Sigmoid colon (tissue), 7 donors: Measurements from ENCODE around the gene KCNIP2. TPM values are rescaled to one million over a fixed set of nuclear protein-coding genes. Genes with fewer than 3 reads are reported as not detected.

Experiments used
- DNase-seq: peaks from one replicate; pipeline ENCODE4 v3.0.0-alpha.2; 2019
- H3K27ac ChIP-seq, 4 donors: fragments of 200-600 bp; sonication (generic); one replicate each; pipeline ENCODE4 v1.5.1; 2016 to 2019; ENCODE audit warnings: mild to moderate bottlenecking in 1 of 4
- H3K27me3 ChIP-seq, 3 donors: fragments of 200-600 bp; sonication (generic); one replicate each; pipeline ENCODE4 v1.5.1; 2019; ENCODE audit warnings: mild to moderate bottlenecking in 1 of 3
- H3K36me3 ChIP-seq, 4 donors: fragments of 200-600 bp; sonication (generic); one replicate each; pipeline ENCODE4 v1.5.1; 2016 to 2019
- H3K4me1 ChIP-seq, 4 donors: fragments of 200-600 bp; sonication (generic); one replicate each; pipeline ENCODE4 v1.5.1; 2017 to 2019
- H3K4me3 ChIP-seq, 4 donors: fragments of 200-600 bp; sonication (generic); one replicate each; pipeline ENCODE4 v1.5.1; 2017 to 2019; ENCODE audit warnings: mild to moderate bottlenecking in 2 of 4, moderate library complexity in 1 of 4
- H3K9me3 ChIP-seq, 4 donors: fragments of 200-600 bp in 3 of 4; sonication (generic) in 3 of 4; one replicate each; pipeline versions ENCODE4 v1.5.1 to v1.6.1; 2013 to 2019
- CTCF ChIP-seq, 4 experiments: fragments of 450-650 bp in 3 of 4; fragments of 200-600 bp in 1 of 4; IDR thresholded peaks; one replicate each; pipeline ENCODE4 v1.5.1; 2016 to 2019; ENCODE audit warnings: antibody characterized with exemption in 4 of 4, mild to moderate bottlenecking in 3 of 4, moderate library complexity in 2 of 4
- EP300 ChIP-seq, 4 donors: sonication (generic); formaldehyde crosslinking; IDR thresholded peaks; one replicate each; pipeline ENCODE4 v1.6.1; 2017; ENCODE audit warnings: antibody characterized with exemption in 4 of 4
- POLR2A ChIP-seq, 2 donors: fragments of 450-650 bp; IDR thresholded peaks; one replicate each; pipeline ENCODE4 v1.6.1; 2016; ENCODE audit warnings: antibody characterized with exemption in 2 of 2, mild to moderate bottlenecking in 2 of 2, moderate library complexity in 2 of 2
- POLR2AphosphoS5 ChIP-seq, 4 donors: sonication (generic); formaldehyde crosslinking; IDR thresholded peaks; one replicate each; pipeline ENCODE4 v1.6.1; 2017; ENCODE audit warnings: antibody characterized with exemption in 4 of 4
- WGBS, 2 donors: extraction: QIAGEN DNeasy Blood & Tissue Kit; methylation state at CpG; one replicate each; pipeline ENCODE4 v1.1.7; 2013; 5-methylcytosine and 5-hydroxymethylcytosine counted together
- intact Hi-C: fragments of 100-400 bp; cut with DNase I; formaldehyde crosslinking; loops from one replicate; pipeline ENCODE4 v1.15.1; 2023
- polyA plus RNA-seq, 3 donors: library from polyadenylated mRNA; stranded (reverse); fragments of 200-250 nt; gene quantifications; one replicate each; pipeline ENCODE4 v1.2.3, GENCODE V29; 2013
- total RNA-seq, 4 donors: library from RNA; depleted of rRNA; stranded (reverse); fragments of >200 nt; gene quantifications; one replicate each; pipeline ENCODE4 v1.1.0, GENCODE V29; 2016
- donor health status: healthy with polysubstance abuse.
- donor health status: Bipolar disorder and iron deficiency.
- donor health status: healthy.

KCNIP2 gene
- total and polyA plus RNA-seq, 7 donors = 1.8 to 7.1 (median 3.3) TPM; not detected in 2

GRCh38 chr10:101856626-101857025 lies 13.0 kb upstream of the KCNIP2 start:
- no peak overlapping the region for H3K4me3 ChIP-seq
- no peak for DNase-seq
- H3K4me1 ChIP-seq = no peaks in the 10 kb centered on the region
- intact Hi-C loops = no loop called here
- H3K36me3 ChIP-seq = no peaks in the 10 kb centered on the region
- TF ChIP-seq POLR2AphosphoS5 (IDR thresholded peaks at IDR 0.05) = no peak
- TF ChIP-seq EP300 (IDR thresholded peaks at IDR 0.05) = no peak
- no peak for TF ChIP-seq POLR2A (IDR thresholded peaks at IDR 0.05)
- no peak for TF ChIP-seq CTCF (IDR thresholded peaks at IDR 0.05)
- no peaks in the 10 kb centered on the region for H3K9me3 ChIP-seq
- H3K27me3 ChIP-seq = no peaks in the 10 kb centered on the region
- no peak overlapping the region for H3K27ac ChIP-seq

GRCh38 chr10:101851411-101852116 lies 8.0 kb upstream of the KCNIP2 start:
- peaks cover 0 to 5% (median 0%) of the 10 kb centered on the region in 3 donors for H3K27me3 ChIP-seq
- intact Hi-C loops = no loop called here
- no peak for DNase-seq
- H3K27ac ChIP-seq = no peak overlapping the region
- H3K4me3 ChIP-seq = no peak overlapping the region
- no peaks in the 10 kb centered on the region for H3K9me3 ChIP-seq
- H3K4me1 ChIP-seq = no peaks in the 10 kb centered on the region
- peaks cover 0 to 23% (median 2%) of the 10 kb centered on the region in 4 donors for H3K36me3 ChIP-seq
- 87 to 92% methylated on average over 4 of the region's 4 CpGs for WGBS, 2 donors
- TF ChIP-seq POLR2AphosphoS5 (IDR thresholded peaks at IDR 0.05) (no peak), EP300 (IDR thresholded peaks at IDR 0.05) (no peak), POLR2A (IDR thresholded peaks at IDR 0.05) (no peak), CTCF (IDR thresholded peaks at IDR 0.05) (no peak)

- H3K27me3 ChIP-seq = peaks cover 0 to 5% (median 0%) of the 10 kb centered on the region in 3 donors
- no peaks in the 10 kb centered on the region for H3K9me3 ChIP-seq
- no peak for DNase-seq
- no peak overlapping the region for H3K27ac ChIP-seq
- no peaks in the 10 kb centered on the region for H3K4me1 ChIP-seq
- TF ChIP-seq POLR2AphosphoS5 (IDR thresholded peaks at IDR 0.05) = no peak
- no peak for TF ChIP-seq POLR2A (IDR thresholded peaks at IDR 0.05)
- TF ChIP-seq EP300 (IDR thresholded peaks at IDR 0.05) = no peak
- TF ChIP-seq CTCF (IDR thresholded peaks at IDR 0.05) = no peak
- H3K4me3 ChIP-seq = no peak overlapping the region
- intact Hi-C loops = no loop called here
- H3K36me3 ChIP-seq = peaks cover 0 to 23% (median 2%) of the 10 kb centered on the region in 4 donors
- 88 to 94% methylated on average over 3 of the region's 3 CpGs for WGBS, 2 donors
Observed at GRCh38 chr10:101850749-101851148, 7.1 kb upstream of the KCNIP2 start.

GRCh38 chr10:101848894-101849351 lies 5.3 kb upstream of the KCNIP2 start:
- H3K27ac ChIP-seq = no peak overlapping the region
- peaks cover 0 to 5% (median 4%) of the 10 kb centered on the region in 4 donors for H3K4me1 ChIP-seq
- no peak for DNase-seq
- no peak overlapping the region for H3K4me3 ChIP-seq
- intact Hi-C loops = no loop called here
- no peaks in the 10 kb centered on the region for H3K9me3 ChIP-seq
- H3K27me3 ChIP-seq = peaks cover 0 to 5% (median 0%) of the 10 kb centered on the region in 3 donors
- 73 to 87% methylated on average over 3 of the region's 3 CpGs for WGBS, 2 donors
- peaks cover 0 to 23% (median 2%) of the 10 kb centered on the region in 4 donors for H3K36me3 ChIP-seq
- TF ChIP-seq POLR2A (IDR thresholded peaks at IDR 0.05) (no peak), POLR2AphosphoS5 (IDR thresholded peaks at IDR 0.05) (no peak), CTCF (IDR thresholded peaks at IDR 0.05) (no peak), EP300 (IDR thresholded peaks at IDR 0.05) (no peak)
